A549 treated with DMSO at 1 μM for 4 hours (cell line): Measurements from ENCODE around the gene PLAAT3. TPM values are rescaled to one million over a fixed set of nuclear protein-coding genes. Genes with fewer than 3 reads are reported as not detected.

Experiments used
- total RNA-seq: library from RNA; stranded (reverse); fragments of 200-300 nt; extraction: Qiagen RNA extraction; gene quantifications from 5 replicates; pipeline ENCODE4 v1.2.3, GENCODE V29; 2022; ENCODE audit warnings: low read depth

The PLAAT3 gene
- 40.3 to 57.1 TPM (median 49.3 TPM) in 5 replicates for total RNA-seq

GRCh38 chr11:63614136-63614671 lies at the start of gene PLAAT3:
Gene PLAAT3 (minus strand): TSS chr11:63614433. CDS start chr11:63614014, 419 bp downstream.

DNA sequence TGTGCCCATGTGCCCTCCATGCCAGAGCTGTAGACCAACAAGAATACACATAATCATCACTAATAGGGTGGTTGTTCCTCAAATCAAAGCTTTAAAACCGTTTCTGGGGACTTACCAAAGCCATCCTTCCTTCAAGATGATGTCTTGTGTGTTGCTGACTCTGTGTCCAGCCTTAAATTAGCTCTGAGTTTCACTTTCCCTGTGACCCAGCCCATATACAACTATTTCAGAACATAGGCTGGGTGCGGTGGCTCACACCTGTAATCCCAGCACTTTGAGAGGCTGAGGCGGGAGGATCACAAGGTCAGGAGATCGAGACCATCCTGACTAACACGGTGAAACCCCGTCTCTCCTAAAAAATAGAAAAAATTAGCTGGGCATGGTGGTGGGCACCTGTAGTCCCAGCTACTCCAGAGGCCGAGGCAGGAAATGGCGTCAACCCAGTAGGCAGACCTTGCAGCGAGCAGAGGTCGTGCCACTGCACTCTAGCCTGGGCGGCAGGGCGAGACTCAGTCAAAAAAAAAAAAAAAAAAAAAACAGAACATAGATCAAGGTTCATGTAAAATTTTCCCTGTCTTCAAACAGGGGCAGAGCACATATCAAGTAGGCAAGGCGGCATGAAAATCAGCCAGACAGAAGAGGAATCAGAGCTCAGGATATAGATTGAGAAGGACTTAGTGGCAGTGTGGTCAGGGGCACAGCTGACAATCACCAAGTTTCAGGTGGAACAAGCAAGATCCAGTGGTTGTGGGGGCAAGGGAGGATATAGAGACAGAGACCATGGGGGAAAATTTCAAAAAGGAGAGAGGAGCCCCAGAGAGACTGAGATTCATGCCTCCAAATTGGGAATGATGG lies 50.8 kb downstream of the PLAAT3 start, which contains the start of gene PLAAT2:
PLAAT2 (minus strand) TSS at position 179 of the 855 bp plus-strand sequence; CDS start at position 124, 55 bp downstream.

DNA sequence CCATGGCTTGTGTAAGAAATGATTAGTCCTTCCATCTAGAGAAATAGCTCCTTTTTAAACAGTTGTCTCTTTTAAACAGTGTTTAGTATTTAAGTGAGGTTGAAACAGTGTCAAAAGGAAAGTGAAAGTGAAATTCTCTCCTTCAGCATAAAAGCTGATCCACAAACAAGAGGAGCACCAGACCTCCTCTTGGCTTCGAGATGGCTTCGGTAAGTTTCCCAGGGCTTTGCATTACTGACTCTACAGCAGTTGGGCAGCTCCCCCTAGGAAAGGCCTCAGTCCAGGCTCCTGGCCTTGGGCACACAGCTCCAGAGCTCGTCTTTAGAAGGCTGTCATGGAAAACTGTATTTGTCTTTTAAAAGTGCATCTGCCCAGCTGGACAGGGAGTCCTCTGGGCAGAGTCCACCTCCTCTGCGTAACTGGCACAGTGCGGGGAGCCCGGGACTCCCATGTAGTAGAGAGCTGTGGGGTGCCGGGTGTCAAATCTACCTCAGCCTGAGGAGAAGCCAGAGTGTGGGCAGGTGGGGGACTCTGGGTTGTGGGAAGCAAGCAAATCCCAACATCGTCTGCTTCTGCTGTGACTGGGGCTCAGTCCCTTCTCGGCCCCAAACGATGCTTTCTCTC lies 77.5 kb downstream of the PLAAT3 start, which contains the start of gene PLAAT4:
PLAAT4 (plus strand) TSS at position 140 of the 624 bp plus-strand sequence; CDS start at position 201, 61 bp downstream.

Other genes starting within 250 kb of the PLAAT3 start
- gene SLC22A9, start 244.6 kb downstream of the PLAAT3 start, total RNA-seq: not detected in 5 replicates
- 0.08 TPM in 1 of 5 replicates, not detected in the others for gene PLAAT5, start 123.3 kb downstream of the PLAAT3 start, total RNA-seq
- not detected in 5 replicates for gene LGALS12, start 108.3 kb downstream of the PLAAT3 start, total RNA-seq
- gene PLAAT4, start 77.6 kb downstream of the PLAAT3 start, total RNA-seq: 0.91 to 2.7 TPM (median 1.8 TPM) in 5 replicates
- gene PLAAT2, start 51.1 kb downstream of the PLAAT3 start, total RNA-seq: 0.18 to 0.28 TPM (median 0.24 TPM) in 3 of 5 replicates, not detected in the others
- 30.5 to 39.8 TPM (median 36.5 TPM) in 5 replicates for gene ATL3, start 56.9 kb upstream of the PLAAT3 start, total RNA-seq
- gene RTN3, start 67.1 kb upstream of the PLAAT3 start, total RNA-seq: 101 to 116 TPM (median 105 TPM) in 5 replicates
- gene ZFTA, start 154.3 kb upstream of the PLAAT3 start, total RNA-seq: 5.6 to 7.1 TPM (median 6.3 TPM) in 5 replicates
- 37.9 to 55.3 TPM (median 54.7 TPM) in 5 replicates for gene SPINDOC, start 199.0 kb upstream of the PLAAT3 start, total RNA-seq
- gene MARK2, start 224.7 kb upstream of the PLAAT3 start, total RNA-seq: 22.4 to 27.4 TPM (median 26.6 TPM) in 5 replicates